Upper lobe of left lung (tissue), 4 donors: ENCODE data around the gene SOX5.

Experiments used
- EP300 ChIP-seq, 4 donors: sonication (generic); formaldehyde crosslinking; IDR thresholded peaks; one replicate each; pipeline ENCODE4 v1.5.1; 2017; ENCODE audit warnings: antibody characterized with exemption in 4 of 4, control low read depth in 2 of 4
- POLR2A ChIP-seq, 4 donors: fragments of 450-650 bp; IDR thresholded peaks; one replicate each; pipeline ENCODE4 v1.5.1; 2016 to 2017; ENCODE audit warnings: antibody characterized with exemption in 4 of 4, mild to moderate bottlenecking in 2 of 4
- TF ChIP-seq, protein P1 (sequence below), 6 experiments: fragments of 450-650 bp in 4 of 6; fragments of 200-600 bp in 2 of 6; sonication (generic) in 2 of 6; IDR thresholded peaks; one replicate each; pipeline ENCODE4 v1.5.1; 2016 to 2019; ENCODE audit warnings: antibody characterized with exemption in 6 of 6

DNA sequence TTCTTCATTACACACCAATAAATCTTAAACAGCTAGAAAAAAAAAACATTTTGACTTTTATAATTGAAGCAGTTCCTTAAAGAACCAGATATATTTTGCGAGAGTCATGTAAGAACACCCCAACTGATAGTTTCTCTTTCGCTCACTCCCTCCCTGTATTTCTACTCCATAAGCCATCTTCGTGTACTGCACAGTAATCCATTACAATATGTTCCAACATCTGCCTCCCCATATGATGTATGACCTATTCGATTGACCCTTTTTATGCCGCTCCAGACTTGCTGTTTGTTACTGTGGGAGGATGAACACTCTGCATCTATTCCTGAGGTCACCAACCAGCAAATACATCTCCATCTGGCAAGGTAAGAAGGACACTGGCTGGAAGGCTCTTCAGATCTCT lies 331.7 kb downstream of the SOX5 start:
- TF ChIP-seq, protein P1, sequence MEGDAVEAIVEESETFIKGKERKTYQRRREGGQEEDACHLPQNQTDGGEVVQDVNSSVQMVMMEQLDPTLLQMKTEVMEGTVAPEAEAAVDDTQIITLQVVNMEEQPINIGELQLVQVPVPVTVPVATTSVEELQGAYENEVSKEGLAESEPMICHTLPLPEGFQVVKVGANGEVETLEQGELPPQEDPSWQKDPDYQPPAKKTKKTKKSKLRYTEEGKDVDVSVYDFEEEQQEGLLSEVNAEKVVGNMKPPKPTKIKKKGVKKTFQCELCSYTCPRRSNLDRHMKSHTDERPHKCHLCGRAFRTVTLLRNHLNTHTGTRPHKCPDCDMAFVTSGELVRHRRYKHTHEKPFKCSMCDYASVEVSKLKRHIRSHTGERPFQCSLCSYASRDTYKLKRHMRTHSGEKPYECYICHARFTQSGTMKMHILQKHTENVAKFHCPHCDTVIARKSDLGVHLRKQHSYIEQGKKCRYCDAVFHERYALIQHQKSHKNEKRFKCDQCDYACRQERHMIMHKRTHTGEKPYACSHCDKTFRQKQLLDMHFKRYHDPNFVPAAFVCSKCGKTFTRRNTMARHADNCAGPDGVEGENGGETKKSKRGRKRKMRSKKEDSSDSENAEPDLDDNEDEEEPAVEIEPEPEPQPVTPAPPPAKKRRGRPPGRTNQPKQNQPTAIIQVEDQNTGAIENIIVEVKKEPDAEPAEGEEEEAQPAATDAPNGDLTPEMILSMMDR (IDR thresholded peaks at IDR 0.05): no peak
- TF ChIP-seq EP300 (IDR thresholded peaks at IDR 0.05) (no peak), POLR2A (IDR thresholded peaks at IDR 0.05) (no peak)
